Stimulated activated CD8-positive, alpha-beta memory T cell treated with anti-CD3 and anti-CD28 coated beads, Interleukin-15, amount 100 ng/mL, for 4 hours (primary cell): ENCODE results near the gene STK32B.

Source experiments
- DNase-seq, 2 donors: peaks; one replicate each; pipeline ENCODE4 v3.0.0-alpha.2; 2020; ENCODE audit warnings: low read depth in 2 of 2

The STK32B gene

GRCh38 chr4:5067908-5068307 is 16.6 kb downstream of the STK32B start:
- no peak for DNase-seq

GRCh38 chr4:5069901-5070300 is 18.6 kb downstream of the STK32B start:
- DNase-seq = no peak

GRCh38 chr4:5072948-5073347 is 21.7 kb downstream of the STK32B start:
- DNase-seq = no peak

- no peak for DNase-seq
These were observed 26.7 kb downstream of the STK32B start for GRCh38 chr4:5078009-5078408.

- no peak for DNase-seq
These were observed 28.3 kb downstream of the STK32B start for GRCh38 chr4:5079581-5079980.

- no peak for DNase-seq
These were observed 30.2 kb downstream of the STK32B start for GRCh38 chr4:5081441-5081999.

- no peak for DNase-seq
These were observed 31.1 kb downstream of the STK32B start for GRCh38 chr4:5082376-5082775.

GRCh38 chr4:5084911-5085475 is 33.7 kb downstream of the STK32B start:
- no peak for DNase-seq

- DNase-seq = no peak
These were observed 35.3 kb downstream of the STK32B start for GRCh38 chr4:5086535-5086934.

GRCh38 chr4:5096261-5096660 is 45.0 kb downstream of the STK32B start:
- DNase-seq = no peak

- no peak for DNase-seq
These were observed 46.9 kb downstream of the STK32B start for GRCh38 chr4:5098176-5098575.

- no peak for DNase-seq
These were observed 49.1 kb downstream of the STK32B start for GRCh38 chr4:5100336-5100735.

GRCh38 chr4:5100986-5101385 is 49.7 kb downstream of the STK32B start:
- DNase-seq = no peak

- DNase-seq = no peak
These were observed 50.3 kb downstream of the STK32B start for GRCh38 chr4:5101571-5101970.

GRCh38 chr4:5110901-5111300 is 59.6 kb downstream of the STK32B start:
- DNase-seq = no peak

- DNase-seq = no peak
These were observed 61.2 kb downstream of the STK32B start for GRCh38 chr4:5112333-5113095.

- no peak for DNase-seq
These were observed 63.7 kb downstream of the STK32B start for GRCh38 chr4:5114950-5115349.

GRCh38 chr4:5118091-5118786 is 67.0 kb downstream of the STK32B start:
- DNase-seq = no peak

GRCh38 chr4:5118994-5119835 is 67.9 kb downstream of the STK32B start:
- no peak for DNase-seq

- DNase-seq = no peak
These were observed 68.8 kb downstream of the STK32B start for GRCh38 chr4:5120067-5120466.

GRCh38 chr4:5120468-5120867 is 69.2 kb downstream of the STK32B start:
- no peak for DNase-seq

GRCh38 chr4:5122114-5122513 is 70.8 kb downstream of the STK32B start:
- DNase-seq = no peak
